IPS-NIHi11 (cell line): ENCODE results near the gene UBE2L6.

Experiments used
- DNase-seq: peaks from one replicate; pipeline ENCODE4 v3.0.0; 2012; ENCODE audit warnings: mixed read lengths, low spot score

UBE2L6 gene

GRCh38 chr11:57567515-57568329, at the start of gene UBE2L6:
UBE2L6 (minus strand) TSS chr11:57567672; CDS start chr11:57567611, 61 bp downstream.
- DNase-seq: peak; percentile 92

GRCh38 chr11:57616595-57616994, 49.1 kb upstream of the UBE2L6 start:
- DNase-seq: no peak

GRCh38 chr11:57615308-57615707, 47.8 kb upstream of the UBE2L6 start:
- no peak for DNase-seq

GRCh38 chr11:57614234-57614772, 46.8 kb upstream of the UBE2L6 start:
- no peak for DNase-seq

GRCh38 chr11:57610170-57610569, 42.7 kb upstream of the UBE2L6 start:
- DNase-seq: no peak

- DNase-seq: no peak
Observed at GRCh38 chr11:57605028-57605420, 37.6 kb upstream of the UBE2L6 start.

- peak; percentile 40 for DNase-seq
Observed at GRCh38 chr11:57604296-57605027, 37.0 kb upstream of the UBE2L6 start.

- no peak for DNase-seq
Observed at GRCh38 chr11:57601297-57601696, 33.8 kb upstream of the UBE2L6 start.

- DNase-seq: no peak
Observed at GRCh38 chr11:57599381-57599780, 31.9 kb upstream of the UBE2L6 start.

GRCh38 chr11:57598831-57599155, 31.3 kb upstream of the UBE2L6 start:
- no peak for DNase-seq

- peak; percentile 93 for DNase-seq
Observed at GRCh38 chr11:57597916-57598830, 30.7 kb upstream of the UBE2L6 start.

GRCh38 chr11:57597461-57597915, 30.0 kb upstream of the UBE2L6 start, which contains the start of gene SERPING1:
SERPING1 (plus strand) TSS chr11:57597685; CDS start chr11:57598271, 586 bp downstream.
- no peak for DNase-seq

- DNase-seq: no peak
Observed at GRCh38 chr11:57596266-57596885, 28.9 kb upstream of the UBE2L6 start.

- DNase-seq: no peak
Observed at GRCh38 chr11:57588046-57588710, 20.7 kb upstream of the UBE2L6 start.

GRCh38 chr11:57586711-57587245, 19.3 kb upstream of the UBE2L6 start:
- no peak for DNase-seq

- DNase-seq: no peak
Observed at GRCh38 chr11:57585301-57585700, 17.8 kb upstream of the UBE2L6 start.

GRCh38 chr11:57584341-57584740, 16.9 kb upstream of the UBE2L6 start:
- DNase-seq: no peak

GRCh38 chr11:57574061-57574460, 6.6 kb upstream of the UBE2L6 start:
- no peak for DNase-seq

GRCh38 chr11:57571606-57572005, 4.1 kb upstream of the UBE2L6 start:
- DNase-seq: no peak

GRCh38 chr11:57568330-57568766, 876 bp upstream of the UBE2L6 start:
- DNase-seq: no peak
